HG02938 (cell line): ENCODE results near the gene CUL3.

ENCODE experiments used
- ATAC-seq: cut with Tn5 transposase; IDR thresholded peaks from one replicate; pipeline ENCODE4 v1.9.1; 2021; ENCODE audit warnings: mild to moderate bottlenecking, moderate library complexity; ENCODE audit not compliant: unreplicated experiment

Gene CUL3

GRCh38 chr2:224432003-224432579 lies 153.1 kb downstream of the CUL3 start:
- no peak for ATAC-seq

- no peak for ATAC-seq
Measured at GRCh38 chr2:224429441-224429810, 155.7 kb downstream of the CUL3 start.

GRCh38 chr2:224428787-224429440 lies 156.2 kb downstream of the CUL3 start:
- ATAC-seq = no peak

- no peak for ATAC-seq
Measured at GRCh38 chr2:224427471-224427870, 157.7 kb downstream of the CUL3 start.

DNA sequence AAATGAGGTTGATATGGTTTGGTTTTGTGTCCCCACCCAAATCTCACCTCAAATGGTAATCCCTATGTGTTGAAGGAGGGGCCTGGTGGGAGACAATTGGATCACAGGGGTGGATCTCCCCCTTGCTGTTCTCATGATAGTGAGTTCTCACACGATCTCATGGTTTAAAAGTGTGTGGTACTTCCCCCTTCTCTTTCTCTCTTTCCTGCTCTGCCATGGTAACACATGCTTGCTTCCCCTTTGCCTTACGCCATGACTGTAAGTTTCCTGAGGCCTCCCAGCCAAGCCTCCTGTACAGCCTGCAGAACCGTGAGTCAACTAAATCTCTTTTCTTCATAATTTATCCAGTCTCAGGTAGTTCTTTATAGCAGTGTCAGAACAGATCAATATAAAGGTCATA lies 158.5 kb downstream of the CUL3 start:
- ATAC-seq = no peak

DNA sequence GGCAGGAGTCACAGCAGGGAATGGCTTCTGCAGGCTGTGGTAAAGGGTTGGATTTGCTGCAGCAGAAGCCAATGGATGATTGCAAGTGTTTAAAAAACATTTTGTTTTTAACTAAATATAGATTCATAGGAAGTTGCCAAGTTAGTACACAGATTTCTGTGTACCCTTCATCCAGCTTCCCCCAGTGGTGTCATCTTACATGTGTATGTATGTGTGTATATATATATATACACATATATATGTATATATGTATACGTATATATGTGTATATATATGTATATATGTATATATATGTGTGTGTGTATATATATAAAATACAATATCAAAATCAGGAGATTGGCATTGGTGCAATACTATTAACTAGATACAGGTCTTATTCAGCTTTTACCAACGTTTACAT lies 164.1 kb downstream of the CUL3 start:
- ATAC-seq = no peak
